ENCODE data around the gene GALNS.

GRCh38 chr16:88837806-88838205, 18.9 kb downstream of the GALNS start:
- TF ChIP-seq E2F5 (CRISPR knock-in tag; IDR thresholded peaks at IDR 0.05): no peak
- TF ChIP-seq ELF4 (CRISPR knock-in tag; IDR thresholded peaks at IDR 0.05; ENCODE audit: low read depth): no peak
- no peak for TF ChIP-seq CTCF (IDR thresholded peaks at IDR 0.05)
- no peak for TF ChIP-seq ESRRA (CRISPR knock-in tag; IDR thresholded peaks at IDR 0.05; ENCODE audit: borderline replicate concordance)
- TF ChIP-seq ZNF232 (CRISPR knock-in tag; IDR thresholded peaks at IDR 0.05): no peak
- no peak for TF ChIP-seq USF2 (CRISPR knock-in tag; IDR thresholded peaks at IDR 0.05)
- TF ChIP-seq AFF4 (CRISPR knock-in tag; IDR thresholded peaks at IDR 0.05; ENCODE audit: borderline replicate concordance): no peak
- no peak for TF ChIP-seq SMAD4 (CRISPR knock-in tag; IDR thresholded peaks at IDR 0.05)
- no peak for TF ChIP-seq EMX1 (CRISPR knock-in tag; IDR thresholded peaks at IDR 0.05)
- no peak for TF ChIP-seq SP1 (CRISPR knock-in tag; conservative IDR thresholded peaks at IDR 0.05)
- TF ChIP-seq MAX (CRISPR knock-in tag; IDR thresholded peaks at IDR 0.05): no peak
